Keratinocyte (primary cell): Measurements from ENCODE around the gene ANKFY1. TPM values are rescaled to one million over a fixed set of nuclear protein-coding genes. Genes with fewer than 3 reads are reported as not detected.

Source experiments
- DNase-seq: peaks from one replicate; pipeline ENCODE4 v3.0.0-alpha.2; 2011; ENCODE audit warnings: low read depth, missing footprints, low spot score
- FAIRE-seq: peaks from 2 replicates; lab custom pipeline; 2011; peaks lifted over from hg19 to GRCh38; lab: Jason Lieb, UNC
- H2AFZ ChIP-seq: 2 replicates; pipeline ENCODE4 v1.6.0; 2012; ENCODE audit warnings: low read length, control low read depth, inconsistent platforms; ENCODE audit not compliant: control insufficient read depth
- H3K27ac ChIP-seq: 2 replicates; pipeline ENCODE4 v1.5.1; 2011; ENCODE audit warnings: low read length; ENCODE audit not compliant: control insufficient read depth, insufficient read depth
- H3K27me3 ChIP-seq: 3 replicates; pipeline ENCODE4 v1.6.0; 2011; ENCODE audit warnings: low read length; ENCODE audit not compliant: control insufficient read depth, insufficient read depth; ENCODE audit errors: extremely low read depth
- H3K36me3 ChIP-seq, 2 experiments: 2 replicates in 1 of 2; 3 replicates in 1 of 2; pipeline ENCODE4 v1.5.1; 2011; ENCODE audit warnings: low read length in 2 of 2, mild to moderate bottlenecking in 1 of 2; ENCODE audit not compliant: control insufficient read depth in 2 of 2, insufficient read depth in 2 of 2; ENCODE audit errors: extremely low read depth in 1 of 2
- H3K4me1 ChIP-seq: 3 replicates; pipeline ENCODE4 v1.5.1; 2011; ENCODE audit warnings: low read length; ENCODE audit not compliant: control insufficient read depth, insufficient read depth; ENCODE audit errors: extremely low read depth
- H3K4me2 ChIP-seq: 3 replicates; pipeline ENCODE4 v1.6.0; 2011; ENCODE audit warnings: low read depth, low read length; ENCODE audit not compliant: control insufficient read depth, insufficient read depth; ENCODE audit errors: extremely low read depth
- H3K4me3 ChIP-seq, 3 experiments: fragments of 200-600 bp in 1 of 3; sonication (generic) in 1 of 3; 2 replicates in 2 of 3; 3 replicates in 1 of 3; pipeline ENCODE4 v1.5.1; 2011 to 2016; ENCODE audit warnings: low read length in 3 of 3, mild to moderate bottlenecking in 3 of 3, control low read depth in 2 of 3, inconsistent platforms in 1 of 3, low read depth in 1 of 3, mixed read lengths in 1 of 3, mixed run types in 1 of 3, moderate library complexity in 1 of 3; ENCODE audit not compliant: control insufficient read depth in 2 of 3, insufficient read depth in 2 of 3; ENCODE audit errors: extremely low read depth in 1 of 3
- H3K79me2 ChIP-seq: 2 replicates; pipeline ENCODE4 v1.6.0; 2012; ENCODE audit warnings: low read length; ENCODE audit not compliant: control insufficient read depth, insufficient read depth
- H3K9ac ChIP-seq: 3 replicates; pipeline ENCODE4 v1.6.0; 2011; ENCODE audit warnings: low read length; ENCODE audit not compliant: control insufficient read depth, insufficient read depth; ENCODE audit errors: extremely low read depth
- H3K9me1 ChIP-seq: 3 replicates; pipeline ENCODE4 v1.6.0; 2011; ENCODE audit warnings: low read length; ENCODE audit not compliant: control insufficient read depth, insufficient read depth; ENCODE audit errors: extremely low read depth
- H3K9me3 ChIP-seq: 2 replicates; pipeline ENCODE4 v1.5.1; 2012; ENCODE audit warnings: low read depth, low read length; ENCODE audit not compliant: control insufficient read depth
- H4K20me1 ChIP-seq: 3 replicates; pipeline ENCODE4 v1.6.0; 2011; ENCODE audit warnings: low read length; ENCODE audit not compliant: control insufficient read depth, insufficient read depth; ENCODE audit errors: extremely low read depth
- CTCF ChIP-seq, 3 experiments: IDR thresholded peaks in 1 of 3; conservative IDR thresholded peaks in 1 of 3; optimal IDR thresholded peaks in 1 of 3; 2 replicates in 2 of 3; 3 replicates in 1 of 3; pipeline versions ENCODE3 to v1.5.1; 2011; ENCODE audit warnings: low read length in 3 of 3, mild to moderate bottlenecking in 3 of 3, moderate library complexity in 2 of 3, control low read depth in 1 of 3, inconsistent platforms in 1 of 3; ENCODE audit not compliant: insufficient read depth in 2 of 3; ENCODE audit errors: extremely low read depth in 1 of 3
- EZH2 ChIP-seq: IDR thresholded peaks from one replicate; pipeline ENCODE4 v1.6.1; 2012; ENCODE audit warnings: inconsistent platforms, mild to moderate bottlenecking, low read length, moderate library complexity
- dilution Hi-C: fragments of 300-500 bp; cut with MboI; formaldehyde crosslinking; loops from one replicate; pipeline ENCODE4 v1.7.0; 2020; ENCODE audit warnings: low sequenced_read_pairs; ENCODE audit not compliant: extremely low pct_ligation_motif_present
- polyA plus RNA-seq, 5 experiments: library from polyadenylated mRNA; depleted of rRNA in 3 of 5; stranded (reverse) in 3 of 5; stranded (forward) in 1 of 5; unstranded in 1 of 5; fragments of >200 nt; gene quantifications; 1 replicate in 1 of 5; 2 replicates in 3 of 5; 3 replicates in 1 of 5; pipeline versions ENCODE4 v1.2.1 to v1.2.3, GENCODE V29; 2011 to 2012; ENCODE audit warnings: missing spikeins in 2 of 5, low read depth in 1 of 5, low replicate concordance in 1 of 5

Gene ANKFY1
- polyA plus RNA-seq, 1 donor (not counting 4 experiments of a cell fraction or from before 2014, with no cell fraction given), result 27.0 TPM

DNA sequence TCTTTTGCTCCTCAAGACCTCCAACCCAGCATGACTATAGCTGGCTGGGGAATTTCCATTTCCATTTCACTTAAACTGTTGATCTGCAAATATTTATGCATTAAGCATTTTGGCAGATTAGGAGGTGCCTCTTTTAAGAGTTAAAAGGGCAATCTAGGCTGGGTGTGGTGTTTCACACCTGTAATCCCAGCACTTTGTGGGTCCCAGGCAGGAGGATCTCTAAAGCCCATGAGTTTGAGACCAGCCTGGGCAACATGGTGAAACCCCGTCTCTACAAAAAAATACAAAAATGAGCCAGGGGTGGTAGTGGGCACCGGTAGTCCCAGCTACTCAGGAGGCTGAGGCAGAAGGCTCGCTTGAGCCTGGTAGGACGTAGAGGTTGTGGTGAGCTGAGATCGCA, 17.1 kb downstream of the ANKFY1 start:
- no peak for TF ChIP-seq EZH2
- TF ChIP-seq CTCF (optimal IDR thresholded peaks at IDR 0.05 in 1 of 3, IDR thresholded peaks at IDR 0.05 in 1 of 3, conservative IDR thresholded peaks at IDR 0.05 in 1 of 3; ENCODE audit: extremely low read depth in 1 of 3, insufficient read depth in 2 of 3, low read length in 3 of 3), result no peak
- peaks cover 70% of the 10 kb centered on the region for H3K79me2 ChIP-seq
- no peak overlapping the region for H3K4me2 ChIP-seq
- FAIRE-seq, result no peak
- H3K9me1 ChIP-seq, result peaks cover 2% of the 10 kb centered on the region
- no peak overlapping the region for H3K9ac ChIP-seq
- dilution Hi-C loops, result no loop called here
- H3K4me1 ChIP-seq, result peaks cover 29% of the 10 kb centered on the region
- H3K36me3 ChIP-seq, result peaks cover 0 to 11% of the 10 kb centered on the region in 2 experiments
- no peak overlapping the region for H3K4me3 ChIP-seq
- no peaks in the 10 kb centered on the region for H3K9me3 ChIP-seq
- H2AFZ ChIP-seq, result no peak overlapping the region
- H4K20me1 ChIP-seq, result peaks cover 6% of the 10 kb centered on the region
- peak overlapping the region; percentile 96 for H3K27ac ChIP-seq
- no peak for DNase-seq
- H3K27me3 ChIP-seq, result no peaks in the 10 kb centered on the region

GRCh38 chr17:4241535-4241934, 22.2 kb downstream of the ANKFY1 start:
- Histone ChIP-seq H3K4me2 (no peak overlapping the region), H3K27ac (no peak overlapping the region), H3K36me3 (peaks cover 5 to 19% of the 10 kb centered on the region in 2 experiments), H3K9ac (no peak overlapping the region), H3K4me3 (no peak overlapping the region), H4K20me1 (no peaks in the 10 kb centered on the region), H2AFZ (no peak overlapping the region), H3K9me3 (no peaks in the 10 kb centered on the region), H3K9me1 (no peaks in the 10 kb centered on the region), H3K4me1 (peaks cover under 1% of the 10 kb centered on the region), H3K27me3 (no peaks in the 10 kb centered on the region), H3K79me2 (peaks cover 41% of the 10 kb centered on the region)
- TF ChIP-seq CTCF (optimal IDR thresholded peaks at IDR 0.05 in 1 of 3, IDR thresholded peaks at IDR 0.05 in 1 of 3, conservative IDR thresholded peaks at IDR 0.05 in 1 of 3; ENCODE audit: extremely low read depth in 1 of 3, insufficient read depth in 2 of 3, low read length in 3 of 3) (no peak), EZH2 (no peak)
- FAIRE-seq (no peak), DNase-seq (no peak)
- dilution Hi-C loops, result no loop called here
